ENCODE results near the gene KCNN3.

KCNN3 gene

DNA sequence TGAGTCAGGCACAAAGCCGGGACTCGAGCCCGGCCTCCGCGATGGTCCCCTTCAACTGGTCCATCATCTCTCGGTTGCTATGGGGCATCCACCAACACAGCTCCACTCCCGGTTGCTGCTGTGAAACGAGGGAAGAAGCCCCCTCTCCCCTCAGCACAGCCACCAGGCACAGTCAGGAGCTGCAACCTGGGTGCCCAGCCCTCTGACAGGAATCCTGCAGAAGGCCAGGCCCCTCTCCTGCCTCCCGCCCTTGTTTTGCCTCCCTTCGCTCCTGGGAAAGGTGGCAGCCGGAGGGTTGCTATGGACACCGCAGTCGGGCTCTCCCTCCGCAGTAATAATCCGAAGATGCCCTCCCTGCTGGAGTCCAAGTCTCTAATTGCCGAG lies 8.9 kb upstream of the KCNN3 start:
- DNase-seq (ENCODE audit: low spot score), result no peak

DNA sequence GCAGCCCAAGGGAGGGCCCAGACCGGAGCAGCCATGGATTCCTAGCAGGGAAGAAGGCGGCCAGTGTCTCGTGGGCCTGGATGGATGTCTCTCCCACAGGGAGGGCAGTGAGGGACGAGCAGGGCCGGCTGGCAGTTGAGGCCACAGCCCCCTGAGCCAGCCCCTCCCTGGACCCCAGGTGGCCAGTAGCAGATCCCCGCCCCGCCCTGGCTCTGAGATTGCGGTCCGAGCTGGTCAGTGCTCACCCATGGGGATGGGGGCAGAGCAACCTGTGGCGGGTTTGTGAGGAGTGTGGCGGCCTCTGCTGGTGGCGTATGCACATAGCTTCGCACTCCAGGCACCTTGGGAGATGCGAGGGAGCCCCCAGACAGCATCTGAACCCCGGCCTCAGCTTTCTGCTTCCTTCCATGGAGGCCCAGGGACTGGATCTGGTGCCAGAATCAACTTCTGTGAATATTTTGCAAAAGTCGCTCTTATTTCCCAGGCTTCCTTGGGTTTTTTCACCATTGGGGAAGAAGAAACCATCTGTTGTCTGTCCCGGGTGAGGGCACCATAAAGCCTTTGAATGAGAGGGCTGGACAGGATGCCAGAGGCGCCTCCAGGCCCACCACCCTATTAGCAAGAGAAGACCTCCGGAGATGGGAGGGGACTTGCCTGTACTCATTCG lies 8.4 kb upstream of the KCNN3 start:
- peak; percentile 76 for DNase-seq (ENCODE audit: low spot score)

DNA sequence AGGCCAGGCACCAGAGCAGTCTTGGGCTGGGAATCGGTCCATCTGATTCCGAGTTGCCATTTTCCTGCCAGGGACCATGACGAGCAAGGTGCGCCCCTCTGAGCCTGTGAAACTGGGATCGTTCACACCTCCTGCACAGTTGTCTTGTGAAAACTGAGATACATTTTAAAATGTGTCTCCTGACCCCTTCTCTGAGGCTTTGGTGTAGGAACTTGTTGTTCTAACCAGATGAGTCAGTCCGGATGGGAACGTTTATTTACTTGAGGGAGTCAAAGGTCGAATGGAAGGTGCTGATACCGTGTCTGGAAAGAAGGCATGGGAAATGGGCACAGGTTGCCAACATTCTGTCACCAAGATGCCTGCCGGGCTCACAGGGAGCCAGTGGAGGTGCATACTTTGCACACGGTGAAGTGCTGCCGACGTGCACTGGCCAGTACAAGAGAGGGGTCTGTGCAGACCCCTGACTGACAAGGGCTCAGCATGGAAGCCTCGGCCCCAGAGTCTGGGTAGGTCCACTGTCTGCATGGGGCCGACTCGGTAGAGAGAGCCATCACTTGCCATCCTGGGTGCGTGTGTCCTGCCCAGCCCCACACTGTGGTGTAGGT lies 7.4 kb upstream of the KCNN3 start:
- no peak for DNase-seq (ENCODE audit: low spot score)

DNA sequence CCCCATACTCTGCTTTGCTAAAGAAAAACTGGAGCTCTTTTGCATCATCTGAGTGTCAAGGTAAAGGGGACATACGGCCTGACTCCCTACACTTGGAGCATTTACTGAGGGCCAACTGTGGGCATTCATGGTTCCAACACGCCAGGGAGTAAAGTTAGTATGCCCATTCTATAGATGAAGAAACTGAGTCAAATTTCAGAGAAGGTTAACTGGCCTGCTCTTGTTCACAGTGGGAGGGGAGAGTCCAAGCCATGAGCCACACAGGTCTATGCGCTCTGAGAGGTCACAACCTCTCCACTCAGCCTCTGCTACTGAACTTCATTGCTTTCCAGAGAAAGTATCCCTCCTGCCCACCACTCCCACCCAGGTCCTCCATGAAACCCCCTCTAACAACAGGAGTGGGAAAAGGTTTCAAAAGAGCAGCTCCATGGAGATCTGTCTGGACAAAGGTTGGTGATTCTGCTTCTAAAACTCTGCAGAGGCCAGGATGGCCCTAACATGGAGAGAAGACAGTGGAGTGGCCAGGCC lies 6.8 kb upstream of the KCNN3 start:
- no peak for DNase-seq (ENCODE audit: low spot score)

DNA sequence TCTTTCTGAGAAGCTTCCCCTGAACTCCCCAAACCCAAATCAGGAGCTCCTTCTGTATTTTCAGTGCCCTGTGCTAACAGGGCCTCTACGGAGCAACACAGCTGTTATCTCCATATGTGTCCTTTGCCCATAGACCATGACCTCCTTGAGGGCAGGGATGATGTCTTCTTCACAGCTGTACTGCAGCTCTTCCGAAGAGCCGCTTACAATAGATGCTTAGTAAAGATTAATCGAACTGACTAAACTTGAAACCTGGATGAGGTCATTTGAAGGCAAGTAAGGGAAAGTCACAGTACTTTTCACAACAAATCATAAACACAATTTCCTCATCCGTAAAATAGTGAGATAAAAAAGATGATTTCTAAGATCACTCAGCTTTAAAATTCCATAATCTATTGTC lies 4.4 kb upstream of the KCNN3 start:
- no peak for DNase-seq (ENCODE audit: low spot score)

DNA sequence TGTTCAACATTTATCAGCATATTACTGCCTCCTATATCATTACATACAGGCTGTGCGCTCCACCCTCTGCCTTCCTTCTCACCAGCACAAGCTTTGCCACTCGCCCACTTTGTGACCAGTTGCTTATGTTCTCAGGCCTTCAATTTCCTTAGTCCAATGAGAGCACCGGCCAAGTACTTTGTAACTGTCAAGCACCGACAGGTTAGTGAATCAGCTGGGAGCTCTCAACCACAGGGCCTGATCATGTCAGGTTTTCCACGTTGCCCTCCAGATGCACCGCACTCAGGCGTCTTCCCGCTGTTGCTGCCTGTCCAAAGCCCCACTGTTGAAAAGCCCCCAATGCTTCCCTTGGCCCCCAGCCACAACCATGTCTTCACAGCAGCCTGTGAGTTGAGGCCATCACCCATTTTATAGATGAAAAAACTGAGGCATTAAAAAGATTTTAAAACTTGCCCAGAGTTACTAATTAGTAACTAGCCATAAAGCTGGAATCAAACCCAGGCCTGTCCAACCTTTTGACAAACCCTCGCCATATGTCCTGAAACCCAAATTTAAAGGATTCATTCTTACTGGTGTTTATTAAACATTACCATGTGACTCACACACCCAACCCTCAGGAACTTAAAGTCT lies 3.4 kb upstream of the KCNN3 start:
- no peak for DNase-seq (ENCODE audit: low spot score)

DNA sequence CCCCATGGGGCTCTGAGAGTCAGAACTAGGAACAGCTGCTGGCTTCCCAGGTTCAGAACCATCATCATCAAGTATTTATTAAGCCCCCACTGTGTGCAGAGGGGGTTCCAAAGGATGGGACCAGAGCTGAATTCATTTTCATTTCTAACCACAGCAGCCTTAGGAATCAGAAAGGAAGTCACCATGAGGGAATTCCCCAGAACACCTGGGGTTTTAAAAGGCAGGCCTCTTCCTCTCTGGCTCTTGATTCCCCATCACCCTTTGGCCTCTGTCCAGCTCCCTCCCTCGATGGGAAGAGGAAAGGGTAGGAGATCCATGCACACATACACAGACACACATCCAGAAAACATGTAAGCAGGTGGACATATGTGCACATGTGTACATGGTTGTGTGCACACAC lies 1.3 kb upstream of the KCNN3 start:
- no peak for DNase-seq (ENCODE audit: low spot score)

DNA sequence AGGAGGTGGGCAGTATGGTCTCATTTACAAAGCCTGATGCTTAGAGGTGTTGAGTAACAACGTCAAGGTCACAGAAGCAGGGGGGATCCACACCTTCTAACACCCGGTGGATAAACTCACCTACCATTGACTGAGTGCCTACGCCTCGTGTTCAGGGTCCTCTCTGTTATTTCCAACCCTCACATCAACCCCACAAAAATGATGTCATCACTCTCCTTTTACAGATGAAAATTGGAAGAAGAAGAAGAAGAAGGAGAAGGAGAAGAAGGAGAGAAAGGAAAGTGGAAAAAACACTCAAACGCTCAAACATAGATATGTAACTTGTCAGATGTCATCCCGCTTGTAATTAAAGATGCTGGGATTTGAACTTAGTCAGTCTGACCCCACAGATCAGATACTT lies 653 bp upstream of the KCNN3 start:
- no peak for DNase-seq (ENCODE audit: low spot score)

DNA sequence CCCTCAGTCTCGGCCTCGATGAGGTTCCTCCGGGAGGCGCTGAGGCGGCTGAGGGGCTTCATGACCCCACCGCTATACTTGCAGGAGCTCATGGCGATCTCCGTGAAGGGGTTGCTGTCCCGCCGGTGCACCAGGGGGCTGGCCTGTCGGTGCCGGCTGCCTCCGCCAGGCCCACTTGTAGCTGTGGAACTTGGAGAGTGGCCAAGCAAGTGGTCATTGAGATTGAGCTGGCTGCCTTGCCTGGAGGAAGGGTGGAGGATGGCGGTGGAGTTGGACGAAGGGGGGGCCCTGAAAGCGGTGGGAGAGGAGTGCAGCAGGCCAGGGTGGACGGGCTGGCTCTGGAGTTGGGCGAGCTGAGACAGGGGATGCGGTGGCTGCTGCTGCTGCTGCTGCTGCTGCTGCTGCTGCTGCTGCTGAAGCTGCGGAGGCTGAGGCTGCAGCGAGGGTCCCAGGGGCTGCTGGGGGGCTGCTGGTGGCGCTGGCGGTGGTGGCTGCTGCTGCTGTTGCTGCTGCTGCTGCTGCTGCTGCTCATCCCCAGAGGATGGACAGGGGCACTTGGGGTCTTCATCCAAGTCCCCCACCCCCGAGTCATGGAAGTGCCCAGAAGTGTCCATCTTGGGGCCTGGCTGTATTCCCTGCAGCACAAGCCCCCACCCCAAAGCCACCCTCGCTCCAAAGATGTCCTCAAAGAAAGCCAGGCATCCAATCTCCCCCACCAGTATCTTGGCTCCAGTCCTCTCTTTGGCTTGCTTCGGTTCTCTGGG lies 548 bp downstream of the KCNN3 start:
- DNase-seq (ENCODE audit: low spot score), result no peak

DNA sequence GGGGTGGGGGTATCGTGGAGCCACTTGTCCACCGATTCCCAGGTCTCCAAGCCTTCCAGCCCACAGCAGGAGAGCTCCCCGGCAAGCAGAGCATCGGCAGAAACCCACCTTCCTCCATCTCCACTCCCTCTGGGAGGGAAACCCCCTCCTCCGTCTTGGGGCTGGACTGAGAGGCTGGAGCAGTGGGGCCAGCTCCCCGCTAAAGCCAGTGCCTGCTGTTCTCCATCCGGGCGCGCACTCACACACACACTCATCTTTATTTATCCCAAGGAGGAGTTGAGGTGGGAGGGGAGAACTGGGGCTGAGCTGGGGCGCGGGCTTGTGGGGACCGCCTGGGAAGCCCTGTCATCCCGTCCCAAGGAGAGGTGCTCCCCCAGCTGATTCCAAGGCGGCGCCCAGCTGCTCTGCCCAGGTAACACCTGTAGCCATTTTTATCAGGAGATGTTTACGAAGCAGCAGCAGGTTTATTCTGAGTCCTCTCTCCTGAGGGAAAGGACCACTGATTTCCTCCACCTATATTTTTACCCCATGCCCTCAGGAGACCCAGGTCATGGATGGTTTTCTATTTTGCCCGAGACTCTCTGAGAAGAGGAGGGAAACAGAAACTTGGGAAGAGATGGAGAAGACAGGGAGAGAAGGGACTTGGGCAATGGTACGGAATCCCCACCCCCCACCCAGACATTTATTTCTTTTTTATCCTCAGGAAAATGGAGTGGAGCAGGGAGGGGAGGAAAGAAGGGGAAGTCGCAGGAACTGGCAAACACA lies 2.1 kb downstream of the KCNN3 start:
- no peak for DNase-seq (ENCODE audit: low spot score)

DNA sequence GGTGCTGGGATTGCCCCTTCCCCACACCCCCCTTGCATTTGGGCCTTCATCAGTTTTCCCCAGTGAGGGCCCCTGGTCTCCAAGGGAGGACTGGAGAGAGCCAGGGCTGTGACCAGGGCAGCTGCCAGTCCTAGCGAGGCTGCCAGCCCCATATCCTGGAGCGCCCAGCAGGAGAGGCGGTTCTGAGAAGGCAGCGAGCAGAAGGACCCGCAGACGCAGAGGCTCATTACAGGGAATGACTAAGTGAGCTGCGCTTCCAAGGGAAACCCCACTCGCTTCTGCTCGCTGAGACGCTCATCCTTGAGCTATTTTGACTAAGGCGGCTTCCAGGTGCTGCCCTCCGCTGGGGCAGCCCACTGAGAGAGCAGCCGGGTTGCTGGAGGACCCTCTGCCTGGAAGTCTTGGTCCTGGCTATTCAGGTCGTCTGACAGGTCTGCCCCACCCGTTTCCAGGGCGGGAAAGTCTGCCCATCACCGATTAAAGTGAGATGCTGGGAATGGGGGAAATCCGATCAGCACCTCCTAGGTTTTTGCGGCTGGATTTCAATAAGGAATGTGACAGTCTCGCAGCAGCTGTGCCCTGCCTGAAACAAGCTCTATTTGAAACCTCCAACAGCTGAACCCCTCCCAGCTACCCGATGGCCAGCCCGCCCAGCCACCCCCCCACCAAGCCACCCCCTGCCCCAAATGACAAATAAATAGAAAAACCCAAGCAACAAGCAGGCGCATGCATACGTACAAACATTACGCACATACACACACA lies 2.8 kb downstream of the KCNN3 start:
- DNase-seq (ENCODE audit: low spot score), result peak; percentile 88

DNA sequence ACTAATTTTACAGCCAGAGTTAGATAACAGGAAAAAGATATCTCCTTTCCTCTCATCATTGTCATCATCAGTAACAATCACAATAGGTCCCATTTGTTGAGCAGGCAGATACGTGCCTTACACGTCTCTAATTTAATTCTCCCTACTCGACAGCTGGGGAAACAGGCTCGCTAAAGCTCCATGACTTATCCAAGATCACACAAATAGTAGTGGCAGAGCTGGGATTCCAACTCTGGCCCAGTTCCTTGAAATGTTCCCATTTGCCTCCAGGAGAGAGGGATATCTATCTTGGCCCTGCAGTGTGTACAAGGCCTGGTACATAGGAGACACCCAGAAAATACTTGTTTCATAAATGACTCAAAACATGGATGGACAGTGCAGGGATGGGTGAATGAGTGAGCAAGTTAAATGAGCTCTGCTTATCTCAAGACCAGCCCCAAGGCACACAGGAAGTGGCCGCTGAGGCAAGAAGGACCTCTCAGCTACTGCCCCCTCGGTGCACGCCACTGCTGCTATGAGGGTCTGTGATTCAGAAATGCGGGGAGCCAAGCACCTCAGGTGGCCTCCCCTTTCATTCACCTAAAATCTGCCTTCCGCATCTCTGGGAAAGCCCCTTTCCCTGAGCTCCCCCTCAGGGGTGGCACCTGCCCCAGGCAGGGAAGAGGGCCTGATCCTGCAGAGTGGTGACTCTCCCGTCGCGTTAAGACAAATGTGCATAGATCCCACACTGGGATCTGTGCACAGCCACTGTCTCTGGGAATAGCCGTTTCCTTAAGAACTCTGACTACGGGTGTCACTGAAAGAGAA lies 3.6 kb downstream of the KCNN3 start:
- no peak for DNase-seq (ENCODE audit: low spot score)

DNA sequence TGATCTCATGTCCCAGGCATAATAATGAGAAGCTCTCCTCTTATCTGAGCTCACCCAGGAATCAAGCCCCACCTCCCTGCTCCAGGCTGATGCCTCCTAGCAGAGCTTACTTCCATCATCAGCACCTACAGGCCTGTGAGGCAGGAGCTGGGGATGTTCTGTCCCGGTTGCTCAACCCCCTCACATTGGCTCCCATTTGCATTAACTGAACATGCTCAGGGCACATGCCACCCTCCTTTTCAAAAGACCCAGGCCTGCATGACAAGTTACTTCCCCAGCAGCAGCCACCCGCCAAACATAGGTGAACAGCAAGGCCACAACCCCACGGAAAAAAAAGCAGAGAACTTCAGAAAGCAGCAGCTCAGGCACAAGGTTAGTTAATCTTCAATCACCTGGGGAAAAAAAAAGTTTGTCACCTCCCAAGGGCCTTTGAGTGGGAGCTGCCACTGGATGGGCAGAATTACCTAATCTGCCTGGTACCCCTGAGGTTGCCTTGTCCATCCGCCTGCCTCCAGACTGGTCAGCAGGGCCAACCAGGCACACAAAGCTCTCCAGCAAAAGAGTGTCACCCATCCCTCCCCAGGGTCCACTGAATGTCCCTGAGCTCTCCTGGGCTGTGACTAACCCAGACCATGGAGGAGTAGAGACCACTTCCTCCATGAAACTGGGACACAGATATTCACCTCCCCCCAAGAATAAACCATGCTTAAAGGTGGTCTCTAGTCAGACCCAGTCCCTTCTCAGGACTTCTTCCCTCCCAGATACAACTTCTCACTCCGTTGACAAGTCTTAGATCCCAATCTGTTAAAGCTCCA lies 4.4 kb downstream of the KCNN3 start:
- no peak for DNase-seq (ENCODE audit: low spot score)

DNA sequence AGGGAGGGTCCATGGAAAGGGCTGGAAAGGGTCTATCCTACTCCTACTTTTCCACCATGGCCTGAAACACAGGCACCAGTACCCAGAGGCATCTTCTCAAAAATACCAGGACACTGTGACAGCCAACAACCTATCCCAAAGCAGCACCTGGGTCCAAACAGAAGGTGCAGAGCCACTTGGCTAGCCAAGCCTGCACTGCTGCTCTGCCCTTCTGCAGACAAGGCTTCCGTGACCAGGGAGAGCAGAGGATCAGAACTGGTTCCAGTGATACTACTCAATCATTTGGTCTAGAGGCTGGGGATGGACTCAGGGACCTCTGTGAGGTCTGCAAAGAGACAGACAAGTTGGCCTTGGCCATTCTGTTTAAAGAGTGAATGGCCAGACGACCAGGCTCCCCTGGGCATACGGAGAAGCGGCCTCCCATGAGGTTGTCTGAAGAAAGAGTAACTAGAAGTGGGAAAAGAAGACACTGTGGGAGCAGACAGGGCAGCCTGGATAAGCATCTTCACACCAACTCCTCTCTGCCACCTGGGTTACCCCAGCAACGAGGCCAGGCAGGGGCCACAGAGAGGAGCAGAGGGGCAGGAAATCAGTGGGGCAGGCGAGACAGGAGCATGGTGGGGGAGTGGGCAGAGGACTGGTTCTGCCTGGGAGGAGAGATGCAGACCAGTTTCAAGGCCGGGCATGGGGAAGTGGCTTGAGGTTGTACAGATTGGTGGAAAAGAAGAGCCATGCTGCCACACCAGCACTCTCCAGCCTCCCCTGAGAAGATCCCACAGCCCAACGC lies 5.7 kb downstream of the KCNN3 start:
- DNase-seq (ENCODE audit: low spot score), result no peak

DNA sequence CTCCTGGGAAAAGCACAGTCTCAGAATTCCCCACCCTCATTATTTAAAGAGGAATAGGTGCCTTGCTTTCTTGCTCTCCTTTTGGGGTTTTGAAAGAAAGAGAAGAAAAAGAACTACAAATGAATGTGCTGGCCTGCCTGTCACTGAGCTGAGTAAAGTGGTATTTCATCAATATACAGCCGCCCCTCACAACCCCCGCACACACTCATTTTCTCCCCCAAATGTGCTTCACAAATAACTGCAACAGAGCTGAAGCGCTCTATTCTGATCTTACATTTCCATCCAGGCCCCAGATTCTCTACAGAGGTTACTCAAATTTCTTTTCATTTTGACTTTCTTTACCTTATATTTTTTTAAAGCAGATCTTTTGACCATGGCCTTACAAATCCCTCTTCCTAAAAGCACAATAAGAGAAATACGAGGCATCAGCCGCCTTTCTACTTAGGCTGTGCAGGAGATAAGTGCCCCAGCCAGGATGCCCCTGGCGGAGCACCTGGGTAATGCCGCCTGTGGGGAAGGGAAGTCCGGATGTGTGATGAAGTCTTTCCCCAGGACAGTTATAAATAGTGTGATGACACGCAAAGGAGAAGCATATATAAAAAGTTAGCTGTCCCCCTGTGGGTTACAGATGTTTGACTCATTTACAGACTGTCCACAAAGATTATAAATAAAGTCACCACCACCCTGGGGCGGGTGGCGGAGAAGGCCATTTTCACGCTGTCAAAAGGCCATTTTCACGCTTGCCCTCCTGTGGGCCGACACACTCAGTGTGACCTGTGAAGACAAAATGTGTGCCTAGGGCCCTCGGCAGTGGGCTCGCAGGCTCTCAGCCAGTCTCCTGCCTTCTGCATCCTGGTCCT lies 6.5 kb downstream of the KCNN3 start:
- DNase-seq (ENCODE audit: low spot score), result no peak

DNA sequence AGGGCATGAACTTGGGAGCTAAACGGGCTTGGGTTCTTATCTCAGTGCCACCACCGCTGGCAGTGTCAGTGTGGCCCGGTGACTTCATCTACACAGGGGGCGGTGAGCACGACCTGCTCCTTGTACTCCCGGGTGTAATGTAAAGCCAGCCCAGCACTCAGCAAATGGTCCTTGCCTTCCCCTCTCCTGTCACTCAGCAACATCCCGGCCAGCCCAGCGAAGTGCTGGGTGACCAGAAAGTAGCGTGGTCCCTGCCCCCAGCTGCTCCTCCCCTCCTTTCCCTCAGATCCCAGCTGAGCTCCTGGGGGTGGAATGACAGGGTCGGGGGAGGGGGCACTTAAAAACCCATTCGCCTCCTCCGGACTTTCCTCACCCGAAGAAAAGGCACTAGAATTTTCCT lies 7.2 kb downstream of the KCNN3 start:
- DNase-seq (ENCODE audit: low spot score), result no peak

DNA sequence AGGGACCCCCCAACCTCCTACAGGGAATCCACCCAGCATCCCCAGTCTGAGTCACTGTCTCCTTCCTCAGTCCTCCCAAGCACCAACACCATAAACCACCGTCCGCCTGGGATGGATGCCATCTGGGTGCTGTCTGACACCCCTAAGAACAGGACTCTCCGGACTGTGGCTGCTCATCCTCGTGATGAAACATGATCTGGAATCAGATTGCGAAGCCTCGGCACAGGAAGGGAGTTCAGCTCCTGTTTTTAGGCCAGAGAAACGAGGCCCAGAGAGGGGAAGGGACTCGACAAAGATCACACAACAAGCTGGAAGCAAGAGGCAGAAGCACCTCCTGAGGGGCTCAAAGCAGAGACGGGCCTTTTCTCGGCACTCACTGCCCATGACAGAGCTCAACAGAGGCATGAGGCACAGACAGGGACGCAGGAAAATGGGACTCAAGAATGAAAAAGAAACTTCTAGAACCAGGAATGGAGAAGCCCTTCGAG lies 8.4 kb downstream of the KCNN3 start:
- DNase-seq (ENCODE audit: low spot score), result no peak
